ENCODE measurements around the gene CHORDC1. TPM values are rescaled to one million over a fixed set of nuclear protein-coding genes. Genes with fewer than 3 reads are reported as not detected.

CHORDC1 gene
- 88.6 TPM for total RNA-seq

DNA sequence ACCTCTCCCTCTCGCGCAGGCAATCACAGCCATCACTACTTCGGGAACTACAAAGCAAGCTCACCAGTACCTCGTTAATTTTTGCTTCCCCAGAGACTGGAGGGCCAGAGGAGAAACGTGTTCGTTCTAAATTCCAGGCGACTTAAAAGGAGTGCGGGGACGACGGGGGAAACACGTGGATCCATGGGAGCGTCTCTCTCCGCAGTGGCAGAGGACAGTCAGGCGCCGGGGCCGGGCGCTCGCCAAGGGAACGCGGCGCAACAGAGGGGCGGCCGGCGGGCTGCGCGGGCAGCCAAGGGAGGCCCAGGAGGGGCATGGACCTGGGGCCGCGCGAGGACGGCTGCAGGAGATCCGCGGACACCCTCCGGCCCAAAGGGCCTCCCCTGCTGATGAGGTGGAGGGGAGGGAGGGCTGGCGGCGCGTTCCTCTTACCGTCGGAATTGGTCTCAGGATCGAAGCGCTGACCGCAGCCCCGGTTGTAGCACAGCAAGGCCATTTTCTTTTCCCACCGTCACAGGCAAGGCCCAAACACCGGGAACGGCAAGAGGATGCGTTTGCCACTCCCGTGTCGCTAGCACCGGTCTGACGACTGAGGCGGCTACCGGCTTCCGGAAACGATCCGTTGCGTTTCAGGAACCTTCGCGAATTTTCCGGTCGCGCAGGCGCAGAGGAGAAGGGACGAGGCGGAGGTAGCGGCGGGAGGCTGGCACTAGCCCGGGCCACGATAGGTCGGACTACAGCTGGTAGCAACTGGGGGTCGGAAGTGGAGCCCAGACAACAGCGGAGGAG, at the start of gene CHORDC1:
Gene CHORDC1, minus strand, starts transcription at position 591 of the 789 bp plus-strand sequence. Its CDS starts 95 bp downstream, at position 496.

Other genes with a start within 250 kb of the CHORDC1 start
- gene TRIM49C, start 191.9 kb downstream of the CHORDC1 start, total RNA-seq: not detected
- not detected for gene UBTFL1, start 137.1 kb downstream of the CHORDC1 start, total RNA-seq
- 9.1 TPM for gene NAALAD2, start 88.4 kb downstream of the CHORDC1 start, total RNA-seq